Loucy (cell line): Measurements from ENCODE around the gene KLK4.

Experiments used
- H2AFZ ChIP-seq: fragments of 200-600 bp; sonication (generic); 2 replicates; pipeline ENCODE4 v1.6.0; 2016; ENCODE audit warnings: antibody characterized with exemption, mild to moderate bottlenecking, low read length, moderate library complexity
- H3F3A ChIP-seq: fragments of 200-600 bp; 2 replicates; pipeline ENCODE4 v1.6.0; 2016; ENCODE audit warnings: antibody characterized with exemption, low read depth, mild to moderate bottlenecking
- H3K27me3 ChIP-seq: fragments of 200-600 bp; sonication (generic); 2 replicates; pipeline ENCODE4 v1.6.1; 2014; ENCODE audit warnings: low read length, mild to moderate bottlenecking; ENCODE audit not compliant: insufficient read depth, poor library complexity, severe bottlenecking
- H3K36me3 ChIP-seq: fragments of 200-600 bp; sonication (generic); 2 replicates; pipeline ENCODE4 v1.6.1; 2016; ENCODE audit warnings: low read length; ENCODE audit not compliant: insufficient read depth
- H3K4me1 ChIP-seq: fragments of 200-600 bp; sonication (generic); 2 replicates; pipeline ENCODE4 v1.5.1; 2014; ENCODE audit warnings: low read length, mild to moderate bottlenecking; ENCODE audit not compliant: insufficient read depth, poor library complexity, severe bottlenecking
- H3K4me2 ChIP-seq: fragments of 200-600 bp; sonication (generic); 2 replicates; pipeline ENCODE4 v1.6.0; 2014; ENCODE audit warnings: antibody characterized with exemption, low read length, low read depth, mild to moderate bottlenecking; ENCODE audit not compliant: poor library complexity, severe bottlenecking
- H3K4me3 ChIP-seq: fragments of 200-600 bp; sonication (generic); 2 replicates; pipeline ENCODE4 v1.5.1; 2014; ENCODE audit warnings: low read length, mild to moderate bottlenecking, mixed read lengths; ENCODE audit not compliant: poor library complexity, severe bottlenecking
- H3K79me2 ChIP-seq: fragments of 200-600 bp; sonication (generic); 2 replicates; pipeline ENCODE4 v1.6.1; 2014; ENCODE audit warnings: low read length; ENCODE audit not compliant: insufficient read depth
- H3K9ac ChIP-seq: fragments of 200-600 bp; sonication (generic); 2 replicates; pipeline ENCODE4 v1.6.0; 2014; ENCODE audit warnings: mild to moderate bottlenecking, low read depth, low read length, moderate library complexity; ENCODE audit not compliant: poor library complexity, severe bottlenecking
- H3K9me2 ChIP-seq: fragments of 200-600 bp; sonication (generic); replicated peaks from 2 replicates; pipeline ENCODE4 v1.6.1; 2016; ENCODE audit warnings: low read depth, low read length, mixed read lengths
- H3K9me3 ChIP-seq: fragments of 200-600 bp; sonication (generic); 2 replicates; pipeline ENCODE4 v1.6.1; 2014; ENCODE audit warnings: mild to moderate bottlenecking, antibody characterized with exemption, low read length, low read depth; ENCODE audit not compliant: insufficient read depth
- H4K20me1 ChIP-seq: fragments of 200-600 bp; sonication (generic); 2 replicates; pipeline ENCODE4 v1.6.0; 2014; ENCODE audit warnings: antibody characterized with exemption, low read length, mild to moderate bottlenecking; ENCODE audit not compliant: insufficient read depth, poor library complexity, severe bottlenecking
- EZH2phosphoT487 ChIP-seq: fragments of 200-600 bp; IDR thresholded peaks from 2 replicates; pipeline ENCODE4 v1.6.1; 2018; ENCODE audit warnings: antibody characterized with exemption, mild to moderate bottlenecking, moderate library complexity, borderline replicate concordance
- TF ChIP-seq, protein P1 (sequence below): fragments of 200-600 bp; sonication (generic); conservative IDR thresholded peaks from 2 replicates; pipeline ENCODE4 v1.5.1; 2014; ENCODE audit warnings: mild to moderate bottlenecking, antibody characterized with exemption, low read length

KLK4 gene

GRCh38 chr19:50952910-50953309, 41.7 kb upstream of the KLK4 start, which contains the start of gene KLK5:
TSS of gene KLK5 (minus strand) at chr19:50953038. CDS start at chr19:50952657, 381 bp downstream.
- H3K4me2 ChIP-seq: no peak within 1 kb of the TSS
- H3K9ac ChIP-seq: no peak within 1 kb of the TSS
- H3K36me3 ChIP-seq: no peaks in the 10 kb centered on the region
- H2AFZ ChIP-seq: no peak within 1 kb of the TSS
- H3K79me2 ChIP-seq: no peaks in the 10 kb centered on the region
- H3F3A ChIP-seq: no peaks in the 10 kb centered on the region
- H3K9me2 ChIP-seq: no peaks in the 10 kb centered on the region
- no peaks in the 10 kb centered on the region; the same call in 1 of the 2 replicates for H3K9me3 ChIP-seq
- H4K20me1 ChIP-seq: no peaks in the 10 kb centered on the region
- no peak within 1 kb of the TSS for H3K4me3 ChIP-seq
- no peaks in the 10 kb centered on the region for H3K27me3 ChIP-seq
- H3K4me1 ChIP-seq: no peaks in the 10 kb centered on the region
- TF ChIP-seq EZH2phosphoT487: no peak
- TF ChIP-seq, protein P1, sequence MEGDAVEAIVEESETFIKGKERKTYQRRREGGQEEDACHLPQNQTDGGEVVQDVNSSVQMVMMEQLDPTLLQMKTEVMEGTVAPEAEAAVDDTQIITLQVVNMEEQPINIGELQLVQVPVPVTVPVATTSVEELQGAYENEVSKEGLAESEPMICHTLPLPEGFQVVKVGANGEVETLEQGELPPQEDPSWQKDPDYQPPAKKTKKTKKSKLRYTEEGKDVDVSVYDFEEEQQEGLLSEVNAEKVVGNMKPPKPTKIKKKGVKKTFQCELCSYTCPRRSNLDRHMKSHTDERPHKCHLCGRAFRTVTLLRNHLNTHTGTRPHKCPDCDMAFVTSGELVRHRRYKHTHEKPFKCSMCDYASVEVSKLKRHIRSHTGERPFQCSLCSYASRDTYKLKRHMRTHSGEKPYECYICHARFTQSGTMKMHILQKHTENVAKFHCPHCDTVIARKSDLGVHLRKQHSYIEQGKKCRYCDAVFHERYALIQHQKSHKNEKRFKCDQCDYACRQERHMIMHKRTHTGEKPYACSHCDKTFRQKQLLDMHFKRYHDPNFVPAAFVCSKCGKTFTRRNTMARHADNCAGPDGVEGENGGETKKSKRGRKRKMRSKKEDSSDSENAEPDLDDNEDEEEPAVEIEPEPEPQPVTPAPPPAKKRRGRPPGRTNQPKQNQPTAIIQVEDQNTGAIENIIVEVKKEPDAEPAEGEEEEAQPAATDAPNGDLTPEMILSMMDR: no peak

GRCh38 chr19:50949861-50950260, 38.7 kb upstream of the KLK4 start:
- no peaks in the 10 kb centered on the region for H3K36me3 ChIP-seq
- H3K4me3 ChIP-seq: no peak overlapping the region
- H3K9me3 ChIP-seq: no peaks in the 10 kb centered on the region; the same call in 1 of the 2 replicates
- no peaks in the 10 kb centered on the region for H3K79me2 ChIP-seq
- H2AFZ ChIP-seq: no peak overlapping the region
- H4K20me1 ChIP-seq: no peaks in the 10 kb centered on the region
- no peaks in the 10 kb centered on the region for H3K27me3 ChIP-seq
- H3K9me2 ChIP-seq: no peaks in the 10 kb centered on the region
- H3K4me1 ChIP-seq: no peaks in the 10 kb centered on the region
- TF ChIP-seq, protein P1: no peak
- no peak for TF ChIP-seq EZH2phosphoT487
- no peak overlapping the region for H3K4me2 ChIP-seq
- H3K9ac ChIP-seq: no peak overlapping the region
- no peaks in the 10 kb centered on the region for H3F3A ChIP-seq

DNA sequence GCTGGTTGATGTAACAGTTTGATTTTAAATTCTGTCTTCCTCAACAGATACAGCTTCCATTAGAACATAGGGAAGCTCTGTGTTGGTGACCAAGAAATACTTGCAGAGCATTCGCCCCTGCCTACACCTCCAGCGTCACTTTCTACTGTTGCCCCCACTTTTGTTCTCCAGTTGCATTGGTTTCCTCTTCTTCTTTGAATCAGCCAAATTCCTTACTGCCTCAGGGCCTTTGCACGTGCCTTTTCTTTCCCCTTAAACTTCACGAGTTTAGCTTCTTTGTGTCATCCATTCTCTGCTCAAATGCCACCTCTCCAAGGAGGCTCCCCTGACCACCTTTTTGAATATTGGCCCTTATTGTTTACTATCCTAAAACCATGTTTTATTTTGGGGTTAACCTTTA, 35.9 kb upstream of the KLK4 start:
- Histone ChIP-seq H2AFZ (no peak overlapping the region), H3K9me3 (no peaks in the 10 kb centered on the region), H3K36me3 (no peaks in the 10 kb centered on the region), H3K79me2 (no peaks in the 10 kb centered on the region), H3K4me3 (no peak overlapping the region), H3K9me2 (no peaks in the 10 kb centered on the region), H3K4me1 (no peaks in the 10 kb centered on the region), H3K4me2 (no peak overlapping the region), H3K27me3 (no peaks in the 10 kb centered on the region), H4K20me1 (no peaks in the 10 kb centered on the region), H3F3A (no peaks in the 10 kb centered on the region), H3K9ac (no peak overlapping the region)
- TF ChIP-seq EZH2phosphoT487: no peak
- TF ChIP-seq, protein P1: no peak
